HG03025 (cell line): ENCODE data around the gene KRT31.
"Not testable (repeated sequence)": the region's sequence is repeated elsewhere in the genome, so short reads cannot be mapped to it uniquely, and the experiment has no call there.

ENCODE experiments used
- ATAC-seq: cut with Tn5 transposase; IDR thresholded peaks from one replicate; pipeline ENCODE4 v1.9.1; 2021; ENCODE audit warnings: mild to moderate bottlenecking, moderate library complexity; ENCODE audit not compliant: unreplicated experiment, low FRiP score

The KRT31 gene

DNA sequence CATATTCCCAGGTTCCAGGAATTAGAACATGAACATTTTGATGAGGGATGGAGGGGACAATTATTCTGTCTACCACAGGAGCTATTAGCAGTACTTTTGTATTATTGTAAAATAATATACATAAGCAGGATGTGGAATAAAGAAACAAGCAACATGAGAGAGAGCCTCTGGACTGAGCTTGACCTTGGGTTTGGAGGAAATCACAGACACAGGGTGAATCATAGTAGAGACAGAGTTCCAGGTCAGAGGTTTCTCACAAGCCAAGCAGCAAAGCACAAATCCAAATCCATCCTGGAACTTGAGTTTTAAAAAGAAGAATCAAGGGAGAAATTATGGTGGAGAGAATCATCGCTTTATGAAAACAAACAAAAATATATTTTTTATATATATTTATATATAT lies 5.1 kb downstream of the KRT31 start:
- ATAC-seq: no peak

DNA sequence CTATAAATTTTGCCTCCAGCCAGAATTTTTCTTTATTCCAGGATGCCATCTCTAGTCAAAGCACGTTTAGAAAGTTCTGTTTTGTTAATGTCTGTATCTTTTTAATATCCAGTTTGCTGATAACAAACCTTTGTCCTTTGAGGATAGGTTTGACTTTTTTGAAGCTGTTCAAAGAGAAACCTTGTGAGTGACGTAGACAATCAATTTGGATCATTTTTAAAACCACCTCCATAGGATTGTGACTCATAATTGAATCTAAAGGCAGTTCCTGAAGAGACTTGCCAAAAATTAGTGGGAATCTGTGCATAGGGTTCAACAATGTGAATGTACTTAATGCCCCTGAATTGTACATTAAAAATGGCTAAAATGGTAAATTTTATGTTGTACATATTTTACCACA lies 5.9 kb downstream of the KRT31 start:
- ATAC-seq: no peak

DNA sequence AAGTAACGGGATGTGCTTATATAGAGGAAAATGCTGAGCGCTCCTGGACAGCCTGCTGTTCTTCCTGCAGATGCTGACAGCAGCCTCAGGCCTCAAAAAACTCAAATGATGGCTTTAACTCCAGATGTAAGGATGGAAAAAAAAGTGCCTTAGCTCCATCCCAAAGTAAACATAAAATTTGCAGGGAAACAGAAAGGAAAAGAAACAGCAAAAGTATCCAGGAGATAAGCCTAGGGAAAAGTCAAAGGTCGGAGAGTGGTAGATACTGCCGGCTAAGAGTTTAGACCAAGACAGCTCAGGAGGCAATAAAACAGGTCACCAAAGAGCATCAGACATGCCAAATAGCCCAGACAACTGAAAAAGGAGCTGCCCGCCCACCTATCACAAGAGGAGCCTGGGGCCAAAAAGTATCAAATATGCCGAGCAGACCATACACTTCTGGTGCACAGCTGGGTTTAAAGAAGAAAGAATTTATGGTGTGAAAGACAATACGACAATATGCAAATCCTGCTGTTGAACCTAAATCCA lies 6.9 kb downstream of the KRT31 start:
- ATAC-seq: no peak

GRCh38 chr17:41387670-41388069 lies 9.7 kb downstream of the KRT31 start:
- no peak for ATAC-seq

GRCh38 chr17:41386227-41386626 lies 11.2 kb downstream of the KRT31 start:
- ATAC-seq: no peak

GRCh38 chr17:41383690-41384089 lies 13.7 kb downstream of the KRT31 start:
- no peak for ATAC-seq

- ATAC-seq: no peak
Measured at GRCh38 chr17:41382394-41382793, 15.0 kb downstream of the KRT31 start.

DNA sequence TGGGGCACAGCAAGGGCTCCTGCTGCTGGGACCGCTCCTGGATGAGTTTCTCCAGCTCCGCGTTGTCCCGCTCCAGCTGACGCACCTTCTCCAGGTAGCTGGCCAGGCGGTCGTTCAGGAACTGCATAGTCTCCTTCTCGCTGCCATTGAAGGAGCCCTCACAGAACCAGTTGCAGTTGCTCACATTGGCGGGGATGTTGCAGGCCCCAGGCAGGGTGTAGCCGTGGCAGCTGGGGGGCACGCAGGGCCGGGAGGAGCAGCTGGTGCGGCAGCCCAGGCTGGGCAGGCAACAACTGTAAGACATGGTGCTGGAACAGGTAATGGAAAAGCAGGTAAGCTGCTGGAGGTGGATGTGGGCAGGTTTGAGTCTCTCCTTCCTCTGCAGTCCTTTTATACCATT lies 15.5 kb downstream of the KRT31 start, which contains the start of gene KRT34:
Gene KRT34 (minus strand): TSS at position 364 of the 400 bp plus-strand sequence. CDS start 60 bp downstream, at position 304.
- ATAC-seq: not testable (repeated sequence)

GRCh38 chr17:41380091-41380490 lies 17.3 kb downstream of the KRT31 start:
- ATAC-seq: not testable (repeated sequence)

GRCh38 chr17:41377546-41377945 lies 19.9 kb downstream of the KRT31 start:
- ATAC-seq: no peak

GRCh38 chr17:41369713-41370112 lies 27.7 kb downstream of the KRT31 start, which contains the start of gene KRT33B:
TSS of gene KRT33B (minus strand) at chr17:41369813. CDS start at chr17:41369750, 63 bp downstream.
- ATAC-seq: no peak

DNA sequence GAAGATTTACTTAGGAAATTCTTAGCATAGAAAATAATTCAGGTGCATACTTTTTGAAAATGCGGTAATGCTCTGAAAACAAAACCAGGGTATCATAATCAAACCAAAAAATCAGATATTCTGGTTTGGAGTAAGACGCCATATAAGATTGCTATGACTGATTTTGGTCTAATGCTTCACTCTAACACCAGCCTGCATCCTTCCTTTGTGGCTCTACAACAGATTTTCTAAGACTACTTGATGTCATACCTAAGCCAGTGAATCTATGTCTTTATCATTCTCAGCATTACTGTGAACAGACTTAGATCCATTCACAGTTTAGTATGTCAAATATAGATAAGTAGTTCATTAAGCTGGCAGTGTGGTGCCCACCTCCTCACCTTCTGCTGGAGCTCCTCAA lies 28.4 kb downstream of the KRT31 start:
- no peak for ATAC-seq

DNA sequence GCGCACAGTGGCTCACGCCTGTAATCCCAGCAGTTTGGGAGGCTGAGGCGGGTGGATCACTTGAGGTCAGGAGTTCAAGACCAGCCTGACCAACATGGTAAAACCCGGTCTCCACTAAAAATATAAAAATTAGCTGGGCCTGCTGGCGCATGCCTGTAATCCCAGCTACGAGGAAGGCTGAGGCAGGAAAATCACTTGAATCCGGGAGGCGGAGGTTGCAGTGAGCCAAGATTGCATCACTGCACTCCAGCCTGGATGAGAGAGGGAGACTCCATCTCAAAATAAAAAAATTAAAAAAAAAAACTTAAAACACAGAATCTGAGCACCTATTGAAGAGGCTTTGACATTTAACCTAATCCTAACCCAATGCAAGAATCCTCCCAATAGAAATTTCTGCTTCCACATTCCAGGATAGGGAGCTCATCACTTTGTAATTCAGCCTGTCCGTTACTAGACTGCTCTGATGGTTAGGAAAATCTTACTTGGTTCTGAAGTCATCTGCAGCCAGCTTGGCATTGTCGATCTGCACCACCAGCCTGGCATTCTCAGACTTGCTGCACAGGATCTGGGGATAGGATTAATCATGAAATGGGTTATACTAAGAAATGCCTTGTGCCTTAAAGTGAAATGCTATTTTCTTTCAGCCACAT lies 29.9 kb downstream of the KRT31 start:
- no peak for ATAC-seq

- ATAC-seq: no peak
Measured at GRCh38 chr17:41366070-41366469, 31.3 kb downstream of the KRT31 start.

DNA sequence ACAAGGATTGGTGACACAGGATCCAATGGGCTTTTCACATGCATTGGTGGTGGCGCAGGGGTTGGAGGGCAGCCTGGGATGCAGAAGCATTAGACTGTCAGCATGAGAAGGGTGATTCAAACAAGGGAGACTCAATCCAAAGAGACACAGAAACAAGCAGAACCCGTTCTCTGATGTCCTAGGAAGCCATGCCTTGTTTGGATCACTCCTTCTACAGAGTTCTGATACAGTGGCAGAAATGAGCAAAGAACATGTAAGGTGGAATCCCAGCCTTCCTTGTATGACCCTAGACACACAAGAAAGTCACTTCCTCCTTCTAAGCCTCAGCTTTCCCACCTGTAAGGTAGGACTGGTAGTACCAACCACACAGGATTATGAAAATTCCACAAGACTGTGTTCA lies 33.5 kb downstream of the KRT31 start:
- ATAC-seq: no peak

DNA sequence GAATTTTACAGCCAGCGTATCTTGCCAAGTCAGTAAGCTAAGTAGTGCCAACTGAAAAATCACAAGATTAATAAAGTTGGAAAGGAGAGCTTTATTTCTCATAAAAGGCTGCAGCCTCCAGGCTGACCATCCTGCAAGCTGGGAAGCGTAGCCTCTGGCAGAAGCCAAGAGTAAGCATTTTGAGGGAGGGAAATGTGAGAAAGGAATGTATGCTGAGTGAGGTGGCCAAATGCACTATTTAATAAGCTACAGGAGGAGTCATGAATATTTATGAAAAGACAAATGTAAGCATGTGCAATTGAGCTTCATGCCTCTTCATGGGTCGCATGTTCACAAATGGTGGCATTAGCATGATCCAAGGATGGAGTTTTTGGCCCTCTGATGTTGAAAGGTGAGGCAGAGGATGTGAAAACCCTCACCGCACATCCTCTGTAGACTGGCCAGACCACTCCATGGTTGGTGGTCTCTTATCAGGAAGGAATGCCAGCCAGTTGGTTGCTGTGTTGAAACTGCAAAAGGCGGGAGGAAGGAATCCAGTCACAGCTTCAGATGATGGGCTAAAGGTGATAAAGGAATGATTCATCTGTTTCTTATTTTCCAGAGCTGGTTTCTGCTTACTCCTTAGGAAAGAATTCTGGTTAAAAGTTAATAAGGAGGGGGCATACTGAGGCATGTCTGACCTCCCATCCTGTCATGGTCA lies 37.0 kb downstream of the KRT31 start:
- no peak for ATAC-seq

- ATAC-seq: no peak
Measured at GRCh38 chr17:41354536-41354935, 42.9 kb downstream of the KRT31 start.

DNA sequence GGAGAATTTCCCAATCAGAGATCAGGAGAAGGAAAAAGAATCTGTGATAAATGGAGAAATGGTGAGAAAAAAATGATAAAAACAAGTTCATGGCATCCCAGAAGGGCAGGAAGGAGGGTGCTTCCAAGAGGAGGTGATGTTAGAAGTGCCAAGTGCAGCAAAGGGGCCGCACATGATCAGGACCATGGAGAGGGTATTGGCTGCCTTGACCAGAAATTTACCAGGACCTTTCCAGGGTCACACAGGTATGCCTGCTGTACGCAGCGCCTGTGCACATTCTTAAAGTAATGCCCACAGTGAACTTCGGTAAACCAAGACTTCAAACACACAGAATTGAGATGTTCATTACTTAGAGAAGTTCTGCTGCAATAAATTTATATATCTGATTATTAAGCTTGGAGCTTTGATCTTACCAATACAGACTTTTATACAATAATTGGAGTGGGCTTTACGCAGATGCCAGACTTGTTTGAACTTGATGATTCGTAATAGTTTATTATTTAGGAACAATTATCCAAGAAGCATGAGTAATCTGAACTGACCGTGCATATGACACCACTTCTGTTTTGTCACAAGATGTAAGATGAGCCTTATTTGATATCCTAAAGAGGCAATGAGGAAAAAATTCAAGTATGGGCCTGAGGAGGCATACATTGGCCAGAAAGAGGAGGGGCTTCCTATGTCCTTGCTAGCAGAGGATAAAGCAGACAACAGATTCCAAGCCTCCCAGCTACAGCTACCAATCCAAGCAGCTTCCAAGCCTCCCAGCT lies 44.6 kb downstream of the KRT31 start:
- no peak for ATAC-seq

DNA sequence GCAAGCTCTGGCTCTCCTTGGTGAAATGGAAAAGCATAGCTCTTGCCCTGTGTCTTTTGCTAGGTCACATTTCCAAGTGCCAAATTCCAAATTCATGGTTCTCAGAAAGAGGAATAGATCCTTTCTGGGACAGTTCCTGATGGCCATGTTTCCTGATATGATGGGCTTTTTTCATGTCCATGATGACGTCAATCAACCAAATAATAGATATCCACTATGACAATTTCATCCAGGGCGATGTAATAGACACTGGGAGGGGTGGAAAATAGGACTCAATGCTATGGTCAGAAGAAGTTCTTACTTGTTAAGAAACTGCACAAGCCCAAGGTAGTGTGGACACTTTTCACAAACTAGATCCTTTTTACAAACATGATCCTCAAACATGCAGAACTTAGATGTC lies 46.2 kb downstream of the KRT31 start:
- no peak for ATAC-seq

DNA sequence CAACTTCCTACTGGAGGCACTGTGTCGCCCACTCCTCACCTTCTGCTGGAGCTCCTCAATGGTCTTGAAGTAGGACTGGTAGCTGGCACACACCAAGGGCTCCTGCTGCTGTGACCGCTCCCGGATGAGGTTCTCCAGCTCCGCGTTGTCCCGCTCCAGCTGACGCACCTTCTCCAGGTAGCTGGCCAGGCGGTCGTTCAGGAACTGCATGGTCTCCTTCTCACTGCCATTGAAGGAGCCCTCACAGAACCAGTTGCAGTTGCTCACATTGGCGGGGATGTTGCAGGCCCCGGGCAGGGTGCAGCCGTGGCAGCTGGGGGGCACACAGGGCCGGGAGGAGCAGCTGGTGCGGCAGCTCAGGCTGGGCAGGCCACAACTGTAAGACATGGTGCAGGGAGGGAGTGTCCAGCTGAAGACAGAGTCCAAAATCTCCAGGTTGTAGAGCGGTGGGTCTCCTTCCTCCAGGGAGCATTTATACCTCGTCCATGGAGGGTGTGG lies 47.0 kb downstream of the KRT31 start, which contains the start of gene KRT33A:
Gene KRT33A (minus strand): TSS at position 448 of the 498 bp plus-strand sequence. CDS start 61 bp downstream, at position 387.
- ATAC-seq: not testable (repeated sequence)
